HG03460 (cell line): ENCODE measurements around the gene MAEA.

ENCODE experiments used
- ATAC-seq: cut with Tn5 transposase; IDR thresholded peaks from one replicate; pipeline ENCODE4 v1.9.1; 2021; ENCODE audit not compliant: unreplicated experiment

Gene MAEA

DNA sequence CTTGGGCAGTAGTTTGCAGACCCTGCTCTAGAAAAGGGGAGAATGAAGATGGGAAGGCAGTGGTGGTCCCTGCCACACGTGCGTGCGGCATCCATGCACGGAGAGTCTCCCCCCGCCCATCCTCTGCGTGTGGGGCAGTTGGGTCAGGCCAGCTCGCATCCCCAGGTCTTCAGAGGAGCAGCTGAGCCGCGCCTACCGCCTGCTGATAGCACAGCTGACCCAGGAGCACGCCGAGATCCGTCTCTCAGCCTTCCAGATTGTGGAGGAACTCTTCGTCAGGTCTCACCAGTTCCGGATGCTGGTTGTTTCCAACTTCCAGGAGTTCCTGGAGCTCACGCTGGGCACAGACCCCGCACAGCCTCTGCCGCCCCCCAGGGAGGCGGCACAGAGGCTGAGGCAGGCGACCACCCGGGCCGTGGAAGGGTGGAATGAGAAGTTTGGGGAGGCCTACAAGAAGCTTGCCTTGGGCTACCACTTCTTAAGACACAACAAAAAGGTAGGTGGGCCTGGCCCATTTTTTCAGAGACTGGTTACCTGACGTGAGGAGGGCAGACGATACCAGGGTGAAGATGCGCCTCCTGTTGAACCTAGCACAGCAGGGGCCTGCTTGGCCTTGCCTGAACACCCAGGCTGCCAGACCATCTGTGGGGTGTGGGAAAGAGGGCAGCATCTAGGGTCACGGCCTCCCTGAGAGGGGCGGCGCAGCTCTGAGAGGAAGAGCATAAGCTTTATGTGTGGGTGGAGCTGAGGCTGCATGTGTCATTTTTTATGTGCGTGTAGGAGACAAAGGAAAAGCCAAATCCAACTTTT is 59.9 kb downstream of the MAEA start:
- ATAC-seq = no peak

DNA sequence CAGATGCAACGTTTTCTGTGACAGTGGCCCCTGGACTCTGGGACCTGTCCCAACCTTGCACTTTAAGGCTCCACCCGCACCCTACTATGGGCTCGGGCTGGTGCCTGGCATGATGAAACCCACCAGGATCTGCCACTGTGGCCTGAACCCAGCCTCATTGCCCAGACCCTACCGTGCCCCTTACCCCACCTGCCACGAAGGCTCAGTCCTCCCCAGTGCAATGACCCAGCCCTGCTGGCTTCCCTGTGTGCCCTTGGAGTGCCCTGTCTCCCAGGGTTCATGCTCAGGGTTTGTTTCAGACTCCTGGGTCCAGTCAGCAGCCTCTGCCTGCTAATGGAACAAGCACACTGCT is 60.5 kb downstream of the MAEA start:
- no peak for ATAC-seq

DNA sequence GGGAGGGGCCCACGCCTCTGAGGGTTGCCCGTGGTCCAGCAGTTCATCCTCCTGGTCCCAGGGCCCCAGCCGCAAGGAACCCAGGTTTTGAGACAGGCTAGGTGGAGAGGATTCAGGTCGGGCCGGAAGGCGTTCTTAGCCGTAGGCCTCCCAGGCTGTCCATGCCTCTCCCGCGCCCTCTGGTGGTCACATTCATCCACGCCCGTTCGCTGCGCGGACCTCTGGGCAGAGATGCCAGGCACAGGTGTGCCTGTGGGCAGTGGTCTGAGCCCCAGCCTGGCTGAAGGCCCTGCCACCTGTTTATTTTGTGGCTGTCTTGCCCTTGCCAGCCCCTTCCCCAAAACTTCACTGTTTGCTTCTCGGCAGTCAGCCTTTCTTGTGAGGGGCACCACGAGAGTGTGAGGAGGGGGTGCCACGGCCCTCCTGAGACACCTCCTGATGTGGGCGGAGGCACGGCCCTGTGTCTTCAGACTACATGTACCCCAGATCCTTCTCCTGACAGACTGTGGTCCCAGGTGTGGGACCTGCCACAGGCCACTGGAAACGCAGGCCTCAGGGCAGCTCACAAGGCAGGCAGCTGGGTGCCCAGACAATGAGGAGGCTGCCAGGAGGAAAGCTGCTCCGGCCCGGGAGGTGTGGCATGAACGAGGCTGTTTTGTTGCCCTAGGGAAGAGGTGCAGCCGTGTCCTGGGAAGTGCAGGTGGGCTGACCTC is 62.3 kb downstream of the MAEA start:
- no peak for ATAC-seq

DNA sequence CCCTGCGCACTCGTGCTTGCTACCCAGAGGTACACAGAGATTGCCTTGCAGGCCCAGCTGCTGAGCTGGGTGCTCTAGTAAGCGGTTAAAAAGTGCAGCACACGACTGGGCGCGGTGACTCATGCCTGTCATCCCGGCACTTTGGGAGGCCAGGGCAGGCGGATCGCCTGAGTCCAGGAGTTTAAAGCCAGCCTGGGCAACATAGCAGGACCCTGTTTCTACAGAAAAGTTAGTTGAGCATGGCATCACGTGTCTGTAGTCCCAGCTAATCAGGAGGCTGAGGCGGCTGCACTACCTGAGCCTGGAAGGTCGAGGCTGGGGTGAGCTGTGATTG is 62.8 kb downstream of the MAEA start:
- no peak for ATAC-seq

DNA sequence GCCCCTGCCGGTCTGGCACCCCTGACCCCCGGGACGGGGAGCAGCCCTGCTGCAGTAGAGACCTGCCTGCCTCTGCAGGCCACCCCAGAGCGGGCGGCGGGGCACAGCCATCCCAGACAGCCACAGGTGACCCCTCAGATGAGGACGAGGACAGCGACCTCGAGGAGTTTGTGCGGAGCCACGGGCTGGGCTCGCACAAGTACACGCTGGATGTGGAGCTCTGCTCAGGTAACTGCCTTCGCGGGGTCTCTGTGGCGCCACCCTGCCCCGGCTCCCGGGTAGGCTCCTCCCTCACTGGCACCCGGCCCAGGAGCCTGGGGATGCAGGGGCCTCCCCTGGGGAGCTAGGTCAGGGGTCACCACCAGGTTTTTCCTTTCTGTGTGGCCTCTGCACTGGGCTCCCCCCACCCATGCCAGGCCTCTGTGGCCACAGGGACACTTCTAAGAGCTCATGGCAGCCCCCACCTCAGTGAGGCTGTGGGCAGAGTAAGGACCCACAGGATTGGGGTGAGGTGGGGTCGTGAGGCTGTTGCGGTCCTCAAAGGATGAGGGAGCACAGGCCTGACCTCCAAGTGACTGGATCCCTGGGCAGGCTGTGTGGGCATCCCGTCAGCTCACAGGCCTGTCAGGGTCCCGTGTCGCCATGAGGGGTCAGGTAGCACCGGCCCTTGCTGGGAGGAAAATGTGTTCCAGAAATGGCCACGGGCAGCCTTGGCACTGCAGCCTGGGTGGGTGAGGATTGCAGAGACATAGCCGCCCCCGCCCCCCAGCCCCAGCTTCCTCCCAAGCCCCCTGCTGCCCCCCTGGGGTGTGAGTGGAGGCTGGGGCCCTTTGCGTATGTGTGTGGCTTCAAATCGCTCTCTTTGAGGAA is 63.7 kb downstream of the MAEA start:
- no peak for ATAC-seq

DNA sequence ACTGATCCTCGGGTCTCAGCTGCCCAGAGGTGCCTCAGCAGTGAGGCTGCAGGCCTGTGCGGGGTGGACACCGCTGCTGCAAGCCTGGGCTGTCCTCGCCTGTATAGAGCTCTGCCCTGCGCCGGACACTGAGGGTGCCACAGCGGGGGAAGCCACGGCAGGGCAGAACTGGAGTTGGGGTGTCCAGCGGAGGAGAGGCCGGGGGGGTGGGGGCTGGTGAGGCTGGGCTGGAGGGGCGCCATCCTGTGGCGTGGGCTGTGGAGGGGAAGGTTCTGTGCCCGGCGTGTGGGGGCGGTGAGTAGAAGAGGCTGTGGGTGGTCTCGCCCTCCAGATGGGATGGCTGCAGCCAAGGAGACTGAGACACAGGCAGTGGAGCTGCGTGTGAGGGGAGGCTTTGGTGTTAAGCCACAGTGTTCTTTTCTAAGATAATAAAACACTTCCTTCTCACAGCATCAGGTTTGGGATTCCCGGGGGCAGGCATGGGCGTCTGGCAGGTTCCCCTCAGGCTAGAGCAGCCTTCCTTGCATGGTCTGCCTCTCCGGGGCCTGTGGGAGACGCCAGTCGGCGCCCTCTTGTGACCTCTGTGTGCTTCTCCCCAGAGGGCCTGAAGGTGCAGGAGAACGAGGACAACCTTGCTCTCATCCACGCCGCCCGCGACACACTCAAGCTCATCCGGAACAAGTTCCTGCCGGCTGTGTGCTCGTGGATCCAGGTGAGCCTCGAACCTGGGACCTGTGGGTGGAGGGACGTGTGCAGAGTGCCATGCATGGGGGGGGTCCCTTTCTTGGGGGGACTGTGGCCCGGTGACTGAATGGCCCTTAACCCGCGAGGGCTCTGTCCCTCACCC is 64.7 kb downstream of the MAEA start:
- ATAC-seq = no peak

DNA sequence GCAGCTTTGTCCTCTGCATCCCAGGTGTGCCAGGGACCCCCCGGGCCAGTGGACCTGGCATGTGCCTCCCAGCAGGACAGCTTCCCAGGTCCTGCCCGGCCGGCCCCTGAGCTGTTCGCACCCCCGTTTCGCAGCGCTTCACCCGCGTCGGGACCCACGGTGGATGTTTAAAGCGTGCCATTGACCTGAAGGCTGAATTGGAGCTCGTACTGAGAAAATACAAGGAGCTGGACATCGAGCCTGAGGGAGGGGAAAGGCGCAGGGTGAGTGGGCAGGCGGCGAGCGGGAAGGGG is 65.2 kb downstream of the MAEA start:
- no peak for ATAC-seq

DNA sequence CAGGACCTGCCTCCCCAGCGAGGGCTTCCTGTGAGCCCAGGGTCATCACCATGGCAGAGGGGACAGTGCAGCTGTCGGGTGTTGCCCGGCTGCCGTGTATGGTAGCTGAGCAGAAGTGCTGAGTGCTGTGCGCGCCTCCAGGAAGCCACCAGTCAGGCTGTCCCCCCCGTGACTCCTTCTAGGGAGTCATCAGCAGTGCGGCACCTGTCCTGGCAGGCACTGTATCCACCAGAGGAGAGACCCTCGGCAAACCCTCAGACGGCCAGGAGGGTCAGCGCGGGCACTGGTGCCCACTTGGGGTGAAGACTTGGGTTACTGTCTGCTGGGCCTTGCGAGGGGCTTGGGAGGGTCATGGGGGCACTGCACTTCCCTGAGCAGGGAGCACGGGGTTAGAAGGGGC is 65.7 kb downstream of the MAEA start:
- ATAC-seq = no peak

DNA sequence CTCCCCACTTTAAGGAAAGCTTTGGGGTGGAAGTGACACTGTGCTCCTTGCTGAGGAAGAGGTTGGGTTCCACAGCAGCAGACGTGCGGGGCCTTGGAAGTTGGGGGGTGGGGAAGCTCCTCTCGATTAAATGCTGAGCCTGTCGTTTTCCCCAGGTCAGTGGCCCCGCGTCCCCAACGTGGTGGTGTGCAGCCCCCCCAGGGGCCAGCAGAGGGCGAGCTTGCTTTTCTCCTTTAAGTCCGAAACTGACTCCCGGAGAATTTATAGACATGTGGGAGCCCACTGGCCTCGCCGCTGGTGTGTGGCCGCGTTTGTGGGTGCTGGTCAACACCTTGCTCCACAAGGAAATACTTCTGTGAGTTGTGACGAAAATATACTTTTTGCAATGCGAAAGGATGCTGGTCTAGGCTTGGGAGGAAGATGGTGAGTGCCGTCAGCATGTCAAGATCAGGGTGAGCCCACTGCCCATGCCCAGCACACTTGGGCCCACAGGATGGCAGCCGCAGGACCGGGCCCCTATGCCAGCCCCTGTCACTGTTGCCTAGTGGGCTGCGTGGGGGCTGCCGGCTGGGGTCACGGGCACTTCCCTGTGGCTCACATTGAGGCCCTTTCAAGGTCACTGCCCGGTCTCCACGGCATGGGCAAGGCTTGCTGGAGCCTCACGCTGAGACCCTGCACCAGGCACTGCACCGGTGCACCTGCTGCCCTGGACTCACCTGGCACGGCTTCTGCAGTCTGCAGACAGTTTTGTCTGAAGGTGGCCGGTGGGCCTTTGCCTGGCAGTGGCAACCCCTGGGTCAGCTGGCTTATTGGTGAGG is 66.7 kb downstream of the MAEA start:
- ATAC-seq = no peak

DNA sequence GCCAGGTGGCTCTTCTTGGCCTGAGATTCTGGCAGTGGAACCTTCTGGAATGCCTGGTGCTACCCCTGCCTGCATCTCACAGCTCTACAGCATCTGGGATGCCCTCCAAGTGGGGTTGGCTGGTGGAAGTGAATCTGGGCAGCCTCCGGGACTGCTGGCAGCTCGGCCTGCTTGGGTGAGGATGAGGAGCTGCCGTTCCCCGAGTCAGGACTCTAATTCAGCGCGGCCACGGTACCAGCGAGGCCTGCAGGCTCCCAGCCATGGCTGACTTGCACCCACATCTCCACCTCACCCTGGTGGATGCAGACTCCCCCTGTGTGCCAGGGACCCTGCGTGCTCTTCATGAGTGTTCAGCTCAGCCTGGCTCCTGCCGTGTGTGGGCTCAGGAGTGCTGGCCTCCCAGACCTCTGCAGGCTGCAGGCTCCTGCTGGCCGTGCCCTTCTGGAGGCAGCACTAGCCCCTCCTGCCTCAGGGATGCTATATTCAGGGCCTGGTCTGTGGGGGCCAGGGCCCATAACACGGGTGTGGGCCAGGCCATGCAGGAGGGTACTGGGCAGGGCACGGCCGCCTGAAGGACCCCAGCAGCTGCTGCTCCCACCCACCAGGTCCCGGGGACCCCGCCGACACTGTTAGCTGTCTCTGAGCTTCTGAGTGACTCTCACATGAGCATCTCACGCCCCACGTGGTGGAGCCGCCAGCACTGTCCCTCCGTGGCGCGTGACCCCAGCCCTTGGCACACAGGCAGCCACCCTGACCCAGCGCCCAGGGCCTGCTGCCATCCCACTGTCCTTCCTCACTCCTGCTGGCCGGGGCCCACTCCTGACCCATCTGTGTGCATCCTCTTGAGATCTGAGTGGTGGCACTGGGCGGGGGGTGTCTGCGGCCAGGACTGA is 67.9 kb downstream of the MAEA start:
- no peak for ATAC-seq

DNA sequence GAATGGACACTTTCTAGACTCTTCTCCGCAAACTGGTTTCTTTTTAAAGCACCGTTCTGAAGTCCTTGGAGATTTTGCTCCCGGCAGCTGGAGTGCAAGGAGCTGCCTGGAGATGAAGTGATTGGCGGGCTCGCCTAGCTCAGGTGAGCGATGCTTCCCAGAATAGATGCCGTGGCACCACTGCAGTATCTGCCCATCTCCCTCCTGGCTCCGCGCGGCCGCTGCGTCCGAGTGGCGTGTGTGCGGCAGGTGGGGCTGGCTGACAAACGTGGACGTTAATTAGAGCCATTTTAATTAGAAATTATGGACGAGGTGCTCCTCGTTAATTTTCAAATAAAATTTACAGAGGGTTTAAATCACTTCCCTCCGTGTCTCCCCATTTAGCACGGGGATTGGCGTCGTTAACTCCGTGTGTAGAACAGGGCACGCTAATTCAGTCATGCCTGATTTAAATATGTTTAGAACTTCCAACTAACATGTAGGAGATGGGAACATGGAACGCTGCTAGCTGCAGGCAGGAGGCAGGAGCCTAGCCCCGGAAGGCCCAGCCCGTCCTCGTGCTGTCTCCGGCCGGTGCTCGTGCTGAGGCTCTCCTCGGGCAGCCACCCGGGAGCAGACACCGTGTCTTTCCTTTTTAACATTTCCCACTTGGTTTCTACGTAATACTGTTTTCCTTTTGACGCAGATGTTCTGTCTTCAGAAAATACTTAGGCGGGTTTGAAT is 68.9 kb downstream of the MAEA start:
- no peak for ATAC-seq

DNA sequence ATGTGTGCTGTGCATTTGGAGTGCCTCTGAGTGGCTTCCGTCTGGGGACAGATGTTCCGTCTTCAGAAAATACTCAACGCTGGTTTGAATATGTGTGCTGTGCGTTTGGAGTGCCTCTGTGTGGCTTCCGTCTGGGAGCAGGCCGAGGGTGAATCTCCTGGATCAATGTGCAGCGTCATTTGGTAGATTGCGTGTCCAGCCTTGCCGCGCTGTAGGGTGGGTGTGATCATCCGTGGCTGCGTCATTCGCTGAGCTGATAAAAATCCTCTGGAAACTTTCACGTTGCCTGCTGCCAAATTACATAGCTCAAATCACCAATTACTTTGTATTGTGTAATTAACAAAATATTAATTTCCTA is 69.4 kb downstream of the MAEA start:
- no peak for ATAC-seq

DNA sequence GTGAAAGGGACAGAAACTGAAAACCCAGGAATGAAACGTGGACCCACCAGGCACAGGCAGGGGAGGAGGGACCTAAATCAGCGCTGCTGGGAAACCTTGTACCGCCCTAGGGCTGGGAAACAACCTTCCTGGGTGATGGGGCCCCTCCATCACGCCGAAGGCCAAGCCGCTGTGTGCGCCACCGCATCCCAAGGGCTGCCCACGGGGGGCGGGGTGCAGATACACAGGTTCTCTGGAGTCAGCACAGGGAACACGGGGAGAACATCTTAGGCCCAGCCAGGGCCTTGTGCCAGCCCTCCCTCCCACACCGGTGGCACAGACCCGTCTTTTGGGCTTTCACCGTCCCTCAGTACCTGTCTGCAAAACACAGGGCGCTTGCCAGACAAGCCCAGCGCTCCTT is 70.3 kb downstream of the MAEA start:
- ATAC-seq = no peak

DNA sequence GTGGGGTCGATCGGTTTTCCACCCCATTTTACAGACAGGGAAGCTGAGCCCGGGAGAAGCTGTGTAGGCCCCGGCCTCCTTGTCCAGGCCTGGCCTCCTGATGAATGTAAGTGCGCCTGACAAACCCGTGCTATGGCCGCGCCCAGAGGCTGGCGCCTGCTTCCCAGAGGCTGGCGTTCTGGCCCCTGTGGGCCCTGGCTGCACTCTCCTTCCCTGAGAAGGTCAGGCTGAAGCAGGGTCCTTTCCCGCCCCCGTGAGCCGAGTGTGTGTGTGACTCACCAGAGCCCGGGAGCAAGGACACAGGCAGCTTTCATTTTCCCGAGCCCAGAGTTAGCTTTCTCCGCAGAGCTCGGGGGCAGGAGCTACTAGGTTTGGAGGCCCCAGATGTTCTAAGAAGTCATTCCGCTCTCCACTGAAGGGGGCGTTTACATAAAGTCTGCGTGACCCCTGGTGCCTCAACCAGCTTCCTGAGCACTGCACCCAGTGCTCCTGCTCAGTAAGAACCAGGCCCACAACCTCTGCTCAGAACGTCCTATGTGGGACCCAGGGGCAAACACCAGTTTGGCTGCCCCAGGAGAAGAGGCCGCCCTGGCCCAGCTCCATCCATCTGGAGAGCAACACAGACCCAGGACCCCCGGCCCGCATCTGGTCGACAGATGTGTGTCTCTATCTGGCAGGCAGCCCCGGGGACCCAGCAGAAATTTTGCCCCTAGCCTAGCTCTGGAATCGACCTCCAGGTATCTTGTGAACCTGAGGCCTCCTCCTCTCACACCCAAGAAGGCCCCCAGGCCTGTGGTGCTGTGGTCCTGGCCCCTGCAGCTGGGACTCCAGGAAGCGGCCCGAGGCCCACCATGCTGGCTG is 71.0 kb downstream of the MAEA start:
- ATAC-seq = no peak

DNA sequence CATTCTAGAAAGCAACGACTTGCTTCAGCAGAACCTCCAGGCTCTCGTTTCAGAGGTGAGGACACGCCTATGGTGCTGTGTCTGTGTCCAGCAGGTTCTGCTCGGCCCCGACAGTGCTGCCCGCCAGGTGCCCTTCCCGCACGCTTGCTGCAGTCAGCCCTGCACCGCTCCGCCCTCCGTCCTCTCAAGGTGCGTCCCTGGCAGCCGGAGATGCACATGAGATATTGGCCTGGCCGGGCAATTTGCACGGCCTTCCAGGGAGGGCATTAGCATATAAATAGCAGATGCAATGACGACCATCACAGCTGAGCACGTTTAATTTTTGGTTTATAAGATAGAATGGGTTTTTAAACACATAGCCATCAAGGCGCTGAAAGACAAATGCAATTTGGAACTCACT is 71.7 kb downstream of the MAEA start:
- no peak for ATAC-seq

DNA sequence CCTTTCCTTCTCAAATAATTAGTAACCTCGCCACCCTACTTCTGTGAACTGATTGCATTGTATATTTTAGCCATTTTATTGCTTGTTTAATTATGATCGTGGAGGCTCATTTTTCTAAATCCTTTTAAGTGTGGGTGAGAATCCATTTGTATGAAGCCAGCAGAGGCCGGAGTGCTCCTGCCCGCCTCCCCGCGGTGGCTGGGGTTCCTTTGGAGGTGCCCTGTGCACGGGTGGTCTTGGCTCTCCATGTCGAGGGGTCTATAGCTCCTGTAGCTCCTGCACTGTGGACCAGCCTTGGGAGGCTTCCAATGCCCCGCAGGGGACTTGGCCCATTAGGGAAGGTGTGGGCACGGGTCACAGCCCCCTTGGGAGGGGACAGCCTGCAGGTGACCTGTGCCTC is 72.4 kb downstream of the MAEA start:
- no peak for ATAC-seq

DNA sequence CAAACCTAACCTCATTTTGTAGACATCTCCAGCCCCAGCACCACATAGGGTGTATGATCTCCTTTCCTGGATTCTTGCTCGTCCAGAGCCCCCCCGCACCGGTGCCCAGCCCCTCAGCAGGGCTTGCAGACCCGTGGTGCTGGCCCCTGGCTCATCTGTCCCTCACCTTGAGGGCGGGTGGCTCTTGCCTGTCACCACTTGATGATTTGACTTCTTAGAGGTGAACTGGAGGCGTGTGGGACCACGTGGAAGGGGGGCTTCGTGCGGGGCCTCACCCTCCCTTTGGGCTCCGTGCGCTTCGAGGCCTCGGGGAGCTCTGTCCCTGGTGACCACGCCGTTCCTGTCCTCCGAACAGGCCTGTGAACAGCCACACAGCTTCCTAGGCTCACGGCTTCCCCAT is 72.8 kb downstream of the MAEA start:
- ATAC-seq = no peak

DNA sequence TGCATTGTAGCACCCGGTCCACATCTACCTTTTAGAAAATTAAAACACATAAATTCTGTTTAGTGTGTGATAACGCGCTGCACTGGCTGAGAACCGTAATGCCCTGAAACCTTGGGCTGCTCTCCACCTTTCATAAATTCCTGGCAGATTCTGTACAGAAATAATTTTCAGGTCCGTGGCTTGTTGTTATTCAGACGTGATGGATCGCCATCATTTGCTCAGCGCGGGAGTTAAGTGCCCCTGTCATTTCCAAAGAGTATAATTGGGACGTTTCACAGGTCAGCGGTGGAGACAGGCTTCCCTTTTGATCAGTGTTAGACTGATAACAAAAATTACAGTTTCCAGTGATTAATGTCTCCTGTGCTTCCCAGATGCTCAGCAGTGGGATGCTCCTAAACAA is 73.8 kb downstream of the MAEA start:
- no peak for ATAC-seq
